ENCODE measurements around the gene HPSE2.

GRCh38 chr10:98846787-98847186, 388.9 kb downstream of the HPSE2 start:
- TF ChIP-seq, protein P1, sequence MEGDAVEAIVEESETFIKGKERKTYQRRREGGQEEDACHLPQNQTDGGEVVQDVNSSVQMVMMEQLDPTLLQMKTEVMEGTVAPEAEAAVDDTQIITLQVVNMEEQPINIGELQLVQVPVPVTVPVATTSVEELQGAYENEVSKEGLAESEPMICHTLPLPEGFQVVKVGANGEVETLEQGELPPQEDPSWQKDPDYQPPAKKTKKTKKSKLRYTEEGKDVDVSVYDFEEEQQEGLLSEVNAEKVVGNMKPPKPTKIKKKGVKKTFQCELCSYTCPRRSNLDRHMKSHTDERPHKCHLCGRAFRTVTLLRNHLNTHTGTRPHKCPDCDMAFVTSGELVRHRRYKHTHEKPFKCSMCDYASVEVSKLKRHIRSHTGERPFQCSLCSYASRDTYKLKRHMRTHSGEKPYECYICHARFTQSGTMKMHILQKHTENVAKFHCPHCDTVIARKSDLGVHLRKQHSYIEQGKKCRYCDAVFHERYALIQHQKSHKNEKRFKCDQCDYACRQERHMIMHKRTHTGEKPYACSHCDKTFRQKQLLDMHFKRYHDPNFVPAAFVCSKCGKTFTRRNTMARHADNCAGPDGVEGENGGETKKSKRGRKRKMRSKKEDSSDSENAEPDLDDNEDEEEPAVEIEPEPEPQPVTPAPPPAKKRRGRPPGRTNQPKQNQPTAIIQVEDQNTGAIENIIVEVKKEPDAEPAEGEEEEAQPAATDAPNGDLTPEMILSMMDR (IDR thresholded peaks at IDR 0.05) = no peak
- no peak for TF ChIP-seq POLR2A (IDR thresholded peaks at IDR 0.05; ENCODE audit: low read depth)
- no peak for TF ChIP-seq POLR2AphosphoS5 (IDR thresholded peaks at IDR 0.05)

Data from esophagus muscularis mucosa (tissue), 3 donors.